Activated T-helper 1 cell treated with anti-CD3 and anti-CD28 coated beads, Interleukin-12 subunit alpha, Interleukin-12 subunit beta, Interleukin-2, Interleukin-4 antibody, amounts not matched to agents 30 ng/mL and 10 ng/mL and 1 ng/mL, durations not matched to agents 14 hours and 24 hours and 36 hours (primary cell): ENCODE measurements around the gene CRYGD. TPM values are rescaled to one million over a fixed set of nuclear protein-coding genes. Genes with fewer than 3 reads are reported as not detected.
"Not testable (repeated sequence)": the region's sequence is repeated elsewhere in the genome, so short reads cannot be mapped to it uniquely, and the experiment has no call there.

Experiments used
- DNase-seq: peaks from one replicate; pipeline ENCODE4 v3.0.0; 2021; ENCODE audit warnings: low spot score
- H3K27ac Mint-ChIP-seq: one replicate; pipeline ENCODE4 v1.8.0; 2021; ENCODE audit warnings: mild to moderate bottlenecking, mixed read lengths
- H3K27me3 Mint-ChIP-seq: one replicate; pipeline ENCODE4 v1.8.0; 2022; ENCODE audit warnings: mild to moderate bottlenecking, moderate library complexity, mixed read lengths; ENCODE audit not compliant: insufficient read depth
- H3K36me3 Mint-ChIP-seq: one replicate; pipeline ENCODE4 v1.8.0; 2021; ENCODE audit warnings: low read depth, mixed read lengths
- H3K4me1 Mint-ChIP-seq: one replicate; pipeline ENCODE4 v1.8.0; 2021; ENCODE audit warnings: low read depth, mixed read lengths
- H3K4me3 Mint-ChIP-seq: one replicate; pipeline ENCODE4 v1.8.0; 2021; ENCODE audit warnings: mild to moderate bottlenecking, moderate library complexity, mixed read lengths
- H3K9me3 Mint-ChIP-seq: one replicate; pipeline ENCODE4 v1.8.0; 2021; ENCODE audit warnings: mixed read lengths
- intact Hi-C: fragments of 100-400 bp; cut with micrococcal nuclease; formaldehyde crosslinking; loops from one replicate; pipeline ENCODE4 v1.15.1; 2024
- total RNA-seq: library from RNA; stranded (reverse); gene quantifications from 2 replicates; pipeline ENCODE4 v1.2.3, GENCODE V29; 2022

CRYGD gene
- total RNA-seq, 1 donor from 2014 or later, result not detected

- Mint-ChIP-seq H3K9me3 (no peaks in the 10 kb centered on the region), H3K27me3 (no peaks in the 10 kb centered on the region), H3K27ac (no peak overlapping the region), H3K4me1 (no peaks in the 10 kb centered on the region), H3K4me3 (no peak overlapping the region), H3K36me3 (no peaks in the 10 kb centered on the region)
- intact Hi-C loops, result no loop called here
- no peak for DNase-seq
These were observed 18.8 kb upstream of the CRYGD start for GRCh38 chr2:208142925-208143799.

DNA sequence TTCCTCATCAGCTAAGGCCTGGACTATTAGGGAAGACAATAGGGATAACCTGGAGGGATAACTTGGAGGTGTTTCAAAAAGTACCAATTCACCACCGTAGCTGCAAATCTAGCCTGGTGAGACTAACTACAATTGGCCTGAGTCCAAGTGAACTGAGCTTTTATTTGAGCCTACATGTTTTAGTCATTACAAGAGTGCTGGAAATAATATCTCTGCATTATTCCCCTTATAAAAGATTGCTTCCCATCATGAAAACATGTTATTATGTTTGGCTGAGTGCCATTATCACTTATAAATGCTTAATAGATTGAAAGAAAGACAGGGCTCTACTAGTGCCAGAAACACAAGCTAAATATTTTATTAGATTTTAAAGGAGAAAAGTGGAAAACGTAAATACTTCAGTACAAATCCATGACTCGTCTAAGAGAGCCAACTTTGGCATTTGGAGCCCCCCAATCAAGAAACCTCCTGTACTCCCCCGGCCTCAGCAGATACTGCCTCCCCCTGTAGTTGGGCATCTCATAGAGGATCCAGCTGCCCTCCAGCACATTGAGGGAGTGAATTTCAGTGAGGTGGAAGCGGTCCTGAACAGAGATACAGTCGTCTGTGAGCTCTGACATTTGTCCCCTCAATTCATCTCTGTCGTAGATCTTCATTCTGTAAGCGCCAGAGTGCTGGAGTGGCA is 18.1 kb upstream of the CRYGD start:
- H3K36me3 Mint-ChIP-seq, result no peaks in the 10 kb centered on the region
- H3K4me1 Mint-ChIP-seq, result no peaks in the 10 kb centered on the region
- no peaks in the 10 kb centered on the region for H3K27me3 Mint-ChIP-seq
- H3K27ac Mint-ChIP-seq, result no peak overlapping the region
- H3K4me3 Mint-ChIP-seq, result no peak overlapping the region
- H3K9me3 Mint-ChIP-seq, result no peaks in the 10 kb centered on the region
- DNase-seq, result no peak
- intact Hi-C loops, result no loop called here

DNA sequence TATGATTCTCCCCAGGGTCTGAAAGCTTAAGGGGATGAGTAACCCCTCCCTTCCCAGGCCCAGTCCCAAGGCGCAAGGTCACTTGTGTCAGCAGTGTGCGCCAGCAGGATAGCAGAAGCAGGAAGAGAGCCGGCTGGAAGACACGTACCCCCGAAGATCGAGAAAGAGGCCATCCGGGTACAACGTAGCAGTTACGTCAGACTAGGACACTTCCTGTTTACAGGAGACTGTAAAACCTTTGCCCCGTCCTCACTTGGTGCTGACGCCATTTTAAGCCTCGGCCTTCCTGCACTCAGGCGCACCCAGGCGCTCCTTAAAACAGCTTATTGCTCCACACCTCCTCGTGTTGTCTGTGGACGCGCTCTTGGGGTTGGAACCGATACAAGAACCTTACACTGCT is 15.1 kb upstream of the CRYGD start:
- Mint-ChIP-seq H3K9me3 (no peaks in the 10 kb centered on the region), H3K36me3 (no peaks in the 10 kb centered on the region), H3K27me3 (no peaks in the 10 kb centered on the region), H3K27ac (no peak overlapping the region), H3K4me1 (peaks cover 8% of the 10 kb centered on the region), H3K4me3 (no peak overlapping the region)
- DNase-seq, result no peak
- intact Hi-C loops, result no loop called here

DNA sequence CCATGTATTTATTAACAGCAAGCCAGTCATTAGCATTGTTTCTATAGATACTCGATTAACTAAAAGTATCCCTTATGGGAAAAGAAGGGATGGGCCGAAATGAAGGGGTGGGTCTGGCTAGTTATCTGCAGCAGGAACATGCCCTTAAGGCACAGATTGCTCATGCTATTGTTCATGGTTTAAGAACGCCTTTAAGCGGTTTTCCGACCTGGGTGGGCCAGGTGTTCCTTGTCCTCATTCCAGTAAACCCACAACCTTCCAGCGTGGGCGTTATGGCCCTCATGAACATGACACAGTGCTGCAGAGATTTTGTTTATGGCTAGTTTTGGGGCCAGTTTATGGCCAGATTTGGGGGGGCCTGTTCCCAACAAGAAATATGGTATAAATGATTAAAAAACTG is 14.0 kb upstream of the CRYGD start:
- DNase-seq, H3K36me3 Mint-ChIP-seq, intact Hi-C loops, H3K9me3 Mint-ChIP-seq, H3K4me3 Mint-ChIP-seq, H3K27me3 Mint-ChIP-seq, H3K4me1 Mint-ChIP-seq, H3K27ac Mint-ChIP-seq: not testable (repeated sequence)

DNA sequence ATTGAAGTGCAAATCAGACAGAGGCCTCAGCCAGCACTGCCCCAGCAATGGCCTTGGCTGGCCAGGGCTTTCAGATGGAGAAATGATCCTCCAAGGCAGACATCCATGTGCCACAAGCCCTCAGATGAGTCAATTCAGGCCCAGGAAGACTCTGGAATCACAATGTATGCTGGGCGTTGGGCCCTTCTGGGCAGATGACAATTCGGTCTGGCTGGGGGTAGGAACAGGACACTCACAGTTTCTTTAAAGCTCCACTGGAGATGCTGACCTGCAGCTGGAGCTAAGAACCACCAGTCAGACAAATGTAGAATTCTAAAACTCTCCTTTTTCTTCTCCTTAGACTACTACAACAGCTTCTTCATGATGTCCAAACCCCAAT is 12.4 kb upstream of the CRYGD start:
- Mint-ChIP-seq H3K4me3 (no peak overlapping the region), H3K9me3 (no peaks in the 10 kb centered on the region), H3K27me3 (no peaks in the 10 kb centered on the region), H3K36me3 (no peaks in the 10 kb centered on the region), H3K4me1 (peaks cover 8% of the 10 kb centered on the region), H3K27ac (no peak overlapping the region)
- intact Hi-C loops, result no loop called here
- DNase-seq, result no peak

- Mint-ChIP-seq H3K36me3 (no peaks in the 10 kb centered on the region), H3K27me3 (no peaks in the 10 kb centered on the region), H3K4me1 (peaks cover 8% of the 10 kb centered on the region), H3K9me3 (no peaks in the 10 kb centered on the region), H3K27ac (no peak overlapping the region), H3K4me3 (no peak overlapping the region)
- no peak for DNase-seq
- intact Hi-C loops, result no loop called here
These were observed 11.7 kb upstream of the CRYGD start for GRCh38 chr2:208135794-208136715.

DNA sequence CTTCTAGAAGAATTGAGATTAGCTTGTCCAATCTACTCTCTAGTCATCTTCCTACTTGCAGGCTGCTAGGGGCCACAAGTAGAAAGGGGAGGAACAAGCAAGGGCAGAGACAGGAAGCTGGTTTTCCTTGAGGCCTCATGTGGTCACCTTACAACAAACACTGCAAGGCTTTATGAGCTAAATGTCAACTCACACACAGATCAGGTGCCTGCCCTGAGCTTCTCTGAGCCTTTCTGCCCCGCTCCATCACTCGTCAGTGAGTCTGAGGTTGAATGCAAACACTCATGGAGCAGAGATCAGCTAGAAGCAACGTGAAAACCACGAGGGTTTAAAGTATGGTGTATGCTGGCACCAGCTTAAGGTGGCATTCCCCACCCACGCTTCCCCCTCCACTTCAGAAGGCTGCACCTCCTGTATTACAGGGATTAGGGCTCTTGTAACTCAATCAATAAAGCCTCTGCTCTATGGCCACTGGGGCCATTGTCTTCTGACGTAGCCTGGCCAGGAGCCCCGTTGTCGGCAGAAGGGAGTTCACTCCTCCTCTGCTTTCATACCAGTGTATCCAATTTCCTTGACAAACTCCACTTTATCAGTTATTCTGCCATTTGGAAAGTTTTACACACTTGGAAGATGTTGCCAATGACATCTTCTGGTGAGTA is 10.7 kb upstream of the CRYGD start:
- H3K36me3 Mint-ChIP-seq, result no peaks in the 10 kb centered on the region
- no peaks in the 10 kb centered on the region for H3K27me3 Mint-ChIP-seq
- intact Hi-C loops, result no loop called here
- peaks cover 8% of the 10 kb centered on the region for H3K4me1 Mint-ChIP-seq
- H3K27ac Mint-ChIP-seq, result no peak overlapping the region
- no peak overlapping the region for H3K4me3 Mint-ChIP-seq
- H3K9me3 Mint-ChIP-seq, result no peaks in the 10 kb centered on the region
- DNase-seq, result no peak

GRCh38 chr2:208130712-208131110 is 6.4 kb upstream of the CRYGD start:
- H3K27me3 Mint-ChIP-seq, result peaks cover 7% of the 10 kb centered on the region
- intact Hi-C loops, result no loop called here

GRCh38 chr2:208129744-208130711 is 5.7 kb upstream of the CRYGD start, which contains the start of gene CRYGC:
Gene CRYGC (minus strand): TSS chr2:208129828. CDS start chr2:208129792, 36 bp downstream.
- H3K36me3 Mint-ChIP-seq, result no peaks in the 10 kb centered on the region
- H3K4me1 Mint-ChIP-seq, result peaks cover 4% of the 10 kb centered on the region
- H3K4me3 Mint-ChIP-seq, result no peak within 1 kb of the TSS
- intact Hi-C loops, result no loop called here
- DNase-seq, result no peak
- no peak within 1 kb of the TSS for H3K27ac Mint-ChIP-seq
- peaks cover 12% of the 10 kb centered on the region for H3K27me3 Mint-ChIP-seq
- no peaks in the 10 kb centered on the region for H3K9me3 Mint-ChIP-seq

More at GRCh38 chr2:208130712-208131110, 6.4 kb upstream of the CRYGD start:
- no peak overlapping the region for H3K27ac Mint-ChIP-seq
- H3K9me3 Mint-ChIP-seq, result no peaks in the 10 kb centered on the region
- peaks cover 8% of the 10 kb centered on the region for H3K4me1 Mint-ChIP-seq
- H3K4me3 Mint-ChIP-seq, result no peak overlapping the region
- no peaks in the 10 kb centered on the region for H3K36me3 Mint-ChIP-seq
- DNase-seq, result no peak

GRCh38 chr2:208128136-208128535 is 3.8 kb upstream of the CRYGD start:
- intact Hi-C loops, result no loop called here

DNA sequence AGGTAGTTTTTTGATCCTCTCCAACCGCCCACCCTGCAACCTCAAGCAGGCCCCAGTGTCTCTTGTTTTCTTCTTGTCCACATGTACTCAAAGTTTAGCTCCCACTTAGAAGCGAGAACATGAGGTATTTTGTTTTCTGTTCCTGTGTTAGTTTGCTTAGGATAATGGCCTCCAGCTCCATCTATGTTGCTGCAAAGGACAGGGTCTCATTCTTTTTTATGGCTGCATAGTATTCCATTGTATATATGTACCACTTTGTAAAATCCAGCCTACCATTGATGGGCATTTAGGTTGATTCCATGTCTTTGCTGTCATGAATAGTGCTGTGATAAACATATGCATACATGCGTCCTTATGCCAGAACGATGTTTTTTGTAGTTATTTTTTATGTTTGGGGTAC is 2.8 kb upstream of the CRYGD start:
- no peaks in the 10 kb centered on the region for H3K36me3 Mint-ChIP-seq
- H3K9me3 Mint-ChIP-seq, result no peaks in the 10 kb centered on the region
- intact Hi-C loops, result no loop called here
- no peak for DNase-seq
- peaks cover 29% of the 10 kb centered on the region for H3K27me3 Mint-ChIP-seq
- H3K27ac Mint-ChIP-seq, result no peak overlapping the region
- H3K4me1 Mint-ChIP-seq, result no peaks in the 10 kb centered on the region
- no peak overlapping the region for H3K4me3 Mint-ChIP-seq

More at GRCh38 chr2:208128136-208128535, 3.8 kb upstream of the CRYGD start:
- H3K9me3 Mint-ChIP-seq, result no peaks in the 10 kb centered on the region
- H3K4me3 Mint-ChIP-seq, result no peak overlapping the region
- H3K4me1 Mint-ChIP-seq, result no peaks in the 10 kb centered on the region
- no peak overlapping the region for H3K27ac Mint-ChIP-seq
- no peaks in the 10 kb centered on the region for H3K36me3 Mint-ChIP-seq
- no peak for DNase-seq
- peaks cover 27% of the 10 kb centered on the region for H3K27me3 Mint-ChIP-seq
